PC-3 (cell line): ENCODE measurements around the gene RIPK3.

ENCODE experiments used
- CTCF ChIP-seq: fragments of 300-600 bp; sonication (generic); conservative IDR thresholded peaks from 2 replicates; pipeline ENCODE4 v1.5.1; 2017; ENCODE audit warnings: antibody characterized with exemption, low read depth, mild to moderate bottlenecking, low read length
- EZH2 ChIP-seq: fragments of 300-600 bp; sonication (generic); IDR thresholded peaks from one replicate; pipeline ENCODE4 v1.6.1; 2017; ENCODE audit warnings: antibody characterized with exemption, mild to moderate bottlenecking, low read length; ENCODE audit not compliant: unreplicated experiment

- TF ChIP-seq CTCF (no peak), EZH2 (no peak)
These were observed 18.4 kb downstream of the RIPK3 start for GRCh38 chr14:24321212-24321975.
